ENCODE data around the gene IMPACT.

Gene IMPACT

GRCh38 chr18:24426398-24427294, at the start of gene IMPACT:
TSS of gene IMPACT (plus strand) at chr18:24426670. CDS start at chr18:24426757, 87 bp downstream.
- peak in 54 of 56 donors; percentile 5 to 84 (median 62) for DNase-seq

GRCh38 chr18:24378598-24378997, 47.9 kb upstream of the IMPACT start:
- no peak for DNase-seq

DNA sequence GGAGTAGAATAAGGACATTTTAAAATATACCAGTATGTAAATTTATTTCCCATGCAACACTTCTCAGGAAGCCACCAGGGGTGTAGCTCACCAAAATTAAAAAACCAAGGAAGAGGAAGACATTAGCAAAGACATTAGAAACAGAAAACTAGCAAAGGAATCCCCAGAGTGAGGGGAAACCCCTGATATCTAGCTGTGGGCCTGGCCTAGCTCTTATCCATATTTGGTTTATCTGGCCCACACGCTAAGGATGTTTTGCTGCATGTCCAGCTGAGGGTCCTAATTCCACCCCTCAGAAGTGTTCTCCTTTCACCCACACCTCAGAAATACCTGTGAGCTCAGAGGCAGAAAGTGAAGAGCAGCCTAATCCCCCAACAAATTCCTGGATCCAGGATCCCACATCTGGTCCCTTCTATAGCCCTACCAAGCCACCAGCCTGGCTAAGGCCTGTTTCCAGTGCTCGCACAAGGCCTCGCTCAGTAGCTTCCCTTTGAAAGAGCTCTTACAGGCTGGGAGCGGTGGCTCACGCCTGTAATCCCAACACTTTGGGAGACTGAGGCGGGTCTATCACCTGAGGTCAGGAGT, 46.2 kb upstream of the IMPACT start:
- DNase-seq, result no peak

DNA sequence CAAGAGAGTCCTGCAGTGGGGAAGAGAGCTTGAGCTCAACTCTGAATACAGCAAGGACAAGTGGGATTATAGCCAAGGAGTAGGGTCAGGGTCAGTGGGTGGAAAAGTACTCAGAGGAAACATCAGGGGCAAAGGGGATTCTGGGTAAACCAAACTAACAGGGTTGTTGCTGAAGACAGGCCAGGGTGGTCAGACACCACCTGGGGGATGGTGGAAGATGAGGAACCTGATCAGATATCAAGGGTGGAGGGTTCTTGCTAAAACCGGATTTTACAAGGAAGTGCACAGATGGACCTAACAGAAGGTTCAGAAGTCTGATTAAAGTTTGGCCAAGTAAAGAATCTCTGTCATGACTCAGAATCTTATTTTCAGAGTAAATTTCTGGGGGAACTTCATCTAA, 45.3 kb upstream of the IMPACT start:
- no peak for DNase-seq

- DNase-seq, result no peak
Measured at GRCh38 chr18:24386681-24387080, 39.8 kb upstream of the IMPACT start.

- no peak for DNase-seq
Measured at GRCh38 chr18:24388957-24389356, 37.5 kb upstream of the IMPACT start.

DNA sequence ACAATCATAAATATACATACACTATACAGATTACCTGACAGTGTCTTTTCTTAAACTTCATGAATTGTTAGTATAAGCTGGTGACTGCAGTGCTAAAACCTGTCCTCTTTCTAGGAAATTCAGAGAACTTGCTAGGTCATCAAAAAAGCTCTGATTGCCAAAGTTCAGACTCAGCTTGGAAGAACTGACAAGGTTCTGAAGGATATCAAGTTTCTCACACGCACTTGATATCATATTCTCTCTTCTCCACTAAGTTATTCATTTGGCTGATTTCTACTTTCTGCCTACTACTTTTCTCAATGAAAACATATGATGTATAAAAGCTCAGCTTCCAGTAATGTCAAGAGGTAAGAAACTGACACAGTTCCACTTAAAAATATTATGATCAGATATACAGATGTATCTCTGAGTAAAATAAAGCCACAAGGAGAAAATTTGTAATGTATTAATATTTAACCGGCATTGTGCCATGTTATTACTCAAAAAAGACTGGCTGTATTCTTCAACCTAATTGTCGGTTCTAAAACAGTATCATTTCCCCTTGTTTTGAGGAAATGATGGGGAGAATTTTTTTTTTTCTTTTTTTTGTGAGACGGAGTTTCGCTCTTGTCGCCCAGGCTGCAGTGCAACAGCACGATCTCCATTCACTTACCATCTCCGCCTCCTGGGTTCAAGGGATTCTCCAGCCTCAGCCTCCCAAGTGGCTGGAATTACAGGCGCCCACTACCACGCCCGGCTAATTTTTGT, 31.2 kb upstream of the IMPACT start:
- DNase-seq, result no peak

- no peak for DNase-seq
Measured at GRCh38 chr18:24396082-24396633, 30.3 kb upstream of the IMPACT start.

- DNase-seq, result peak; percentile 32 to 93 (median 72)
Measured at GRCh38 chr18:24397131-24397693, 29.3 kb upstream of the IMPACT start.

DNA sequence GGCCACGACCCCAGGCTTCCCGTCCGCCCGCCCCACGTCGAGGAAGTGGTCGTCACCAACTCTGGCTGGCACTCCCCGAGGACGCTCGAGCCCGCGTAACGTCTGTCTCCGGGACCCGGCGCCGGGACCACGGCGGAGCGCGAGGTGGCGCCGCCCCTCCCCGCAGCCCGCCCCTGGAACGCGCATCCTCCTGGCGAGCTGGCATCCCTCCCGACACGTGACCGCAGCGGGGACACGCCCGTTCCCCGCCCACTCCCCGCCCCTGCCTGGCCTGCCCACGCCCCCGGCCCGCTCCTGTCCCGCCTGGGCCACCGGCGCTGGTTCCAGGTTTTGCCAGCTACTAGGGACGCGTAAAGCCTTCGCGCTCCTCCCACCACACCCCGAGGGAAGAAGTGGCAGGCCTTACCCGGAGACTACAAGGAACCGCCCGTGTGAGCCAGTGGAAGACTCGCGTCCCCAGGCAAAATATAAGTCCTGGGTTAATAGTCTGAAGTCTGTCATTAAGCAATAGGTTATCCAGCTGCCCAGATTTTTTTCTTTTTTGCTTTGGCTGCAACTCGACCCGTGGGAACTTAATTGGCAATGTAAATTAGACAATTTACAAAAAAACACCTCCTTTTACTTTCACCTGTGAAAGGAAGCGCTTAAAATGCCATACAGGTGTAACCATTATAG, 28.6 kb upstream of the IMPACT start, which contains the start of gene OSBPL1A:
Gene OSBPL1A (minus strand): TSS at position 131 of the 675 bp plus-strand sequence. CDS start 20,291 bp downstream, outside the sequence.
- DNase-seq, result peak; percentile 40 to 95 (median 86)

- DNase-seq, result no peak
Measured at GRCh38 chr18:24398540-24398939, 27.9 kb upstream of the IMPACT start.

DNA sequence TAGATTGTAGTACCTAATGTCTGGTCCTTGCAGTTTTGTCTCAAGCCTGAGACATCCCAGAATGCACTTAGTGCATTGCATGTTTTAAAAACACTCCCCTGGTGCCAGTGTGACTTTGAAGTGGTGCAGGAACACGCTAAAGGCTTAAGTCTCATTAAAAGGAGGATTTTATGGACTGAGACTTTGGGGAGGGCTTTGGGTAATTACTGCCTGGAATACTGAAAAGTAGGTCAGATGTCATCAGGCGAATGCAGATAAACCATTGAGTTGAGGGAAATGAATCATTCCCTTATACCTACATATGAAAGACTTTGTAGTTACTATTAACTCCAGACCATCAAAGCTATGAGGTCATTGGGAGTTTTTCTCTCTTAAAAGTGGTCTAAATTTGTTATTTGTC, 25.9 kb upstream of the IMPACT start:
- DNase-seq, result no peak

GRCh38 chr18:24402209-24402785, 24.2 kb upstream of the IMPACT start:
- peak in 4 of 56 donors; percentile 1 to 28 (median 6) for DNase-seq

DNA sequence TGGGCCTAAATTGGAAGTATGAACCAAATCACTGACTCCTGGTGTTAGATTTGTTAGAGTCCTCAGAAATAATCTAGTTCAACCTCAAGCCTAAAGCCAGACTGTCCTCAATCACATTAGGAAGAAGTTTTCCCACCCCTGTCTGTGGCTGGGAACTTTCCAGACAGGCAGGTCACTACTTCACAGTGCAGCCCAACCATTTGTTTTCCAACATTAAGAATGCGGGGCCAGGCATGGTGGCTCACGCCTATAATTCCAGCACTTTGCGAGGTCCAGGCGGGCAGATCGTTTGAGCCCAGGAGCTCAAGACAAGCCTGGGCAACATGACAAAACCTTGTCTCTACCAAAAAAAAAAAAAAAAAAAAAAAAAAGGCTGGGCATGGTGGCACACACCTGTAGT, 23.4 kb upstream of the IMPACT start:
- no peak for DNase-seq

- no peak for DNase-seq
Measured at GRCh38 chr18:24404591-24404990, 21.9 kb upstream of the IMPACT start.

DNA sequence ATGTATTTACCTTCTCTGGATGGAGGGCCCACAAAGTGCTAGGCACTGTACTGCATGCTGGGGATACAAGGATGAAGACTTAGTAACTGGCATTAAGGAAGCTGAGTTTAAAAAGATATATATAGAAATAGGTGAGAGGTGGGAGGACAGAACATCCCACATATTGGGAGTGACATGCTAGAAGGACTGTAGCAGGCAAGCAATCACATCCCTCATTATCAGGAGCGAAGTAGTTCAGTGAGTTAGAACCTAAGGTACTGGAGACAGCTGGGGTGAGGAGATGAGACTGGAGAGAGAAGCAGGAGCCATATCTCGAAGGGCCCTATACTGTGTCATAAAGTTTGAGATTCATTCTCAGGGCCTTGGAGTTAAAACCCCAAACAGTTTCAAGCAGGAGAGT, 18.0 kb upstream of the IMPACT start:
- no peak for DNase-seq

- DNase-seq, result peak in 10 of 56 donors; percentile 1 to 25 (median 12)
Measured at GRCh38 chr18:24413148-24413547, 13.3 kb upstream of the IMPACT start.

GRCh38 chr18:24414349-24415003, 12.0 kb upstream of the IMPACT start:
- DNase-seq, result no peak

DNA sequence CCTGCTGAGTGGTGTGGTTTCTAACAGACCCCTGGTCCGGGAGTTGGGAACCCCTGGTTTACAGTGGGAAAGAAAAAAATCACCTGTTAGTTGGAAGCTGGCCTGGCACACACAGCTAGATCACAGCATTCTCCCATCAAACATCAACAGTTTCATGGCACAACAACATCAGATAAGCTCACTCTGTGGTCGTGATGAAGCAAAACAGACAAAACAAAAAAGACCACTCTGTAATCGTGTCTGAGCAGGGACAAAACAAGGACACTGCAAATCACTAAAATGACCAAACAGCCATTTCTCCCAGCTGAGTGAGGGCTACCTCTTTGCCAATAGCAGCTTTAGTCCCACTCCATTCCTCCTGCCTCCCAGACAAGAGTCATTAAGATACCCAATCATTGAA, 9.0 kb upstream of the IMPACT start:
- DNase-seq, result no peak

GRCh38 chr18:24420551-24420950, 5.9 kb upstream of the IMPACT start:
- no peak for DNase-seq

Data from amygdala (tissue), 56 donors.